GM19043 (cell line): ENCODE data around the gene RBPMS2.
"Not testable (repeated sequence)": the region's sequence is repeated elsewhere in the genome, so short reads cannot be mapped to it uniquely, and the experiment has no call there.

Source experiments
- ATAC-seq: cut with Tn5 transposase; IDR thresholded peaks from one replicate; pipeline ENCODE4 v1.9.1; 2021; ENCODE audit warnings: low read depth; ENCODE audit not compliant: unreplicated experiment

Gene RBPMS2

GRCh38 chr15:64775551-64776401 is at the start of gene RBPMS2:
Gene RBPMS2, minus strand, starts transcription at chr15:64775589. Its CDS starts 270 bp downstream, at chr15:64775319.
- ATAC-seq, result no peak

- ATAC-seq, result no peak
These were observed 49.6 kb upstream of the RBPMS2 start for GRCh38 chr15:64824929-64825430.

- no peak for ATAC-seq
These were observed 41.1 kb upstream of the RBPMS2 start for GRCh38 chr15:64816452-64816851.

- ATAC-seq, result not testable (repeated sequence)
These were observed 39.6 kb upstream of the RBPMS2 start for GRCh38 chr15:64814965-64815364.

- not testable (repeated sequence) for ATAC-seq
These were observed 38.9 kb upstream of the RBPMS2 start for GRCh38 chr15:64814283-64814682.

- peak; percentile 52 for ATAC-seq
These were observed 37.7 kb upstream of the RBPMS2 start for GRCh38 chr15:64813075-64813474.

- ATAC-seq, result no peak
These were observed 35.3 kb upstream of the RBPMS2 start for GRCh38 chr15:64810497-64811326.

- ATAC-seq, result no peak
These were observed 34.5 kb upstream of the RBPMS2 start for GRCh38 chr15:64809649-64810496.

- no peak for ATAC-seq
These were observed 33.5 kb upstream of the RBPMS2 start for GRCh38 chr15:64808785-64809453.

GRCh38 chr15:64807751-64808222 is 32.4 kb upstream of the RBPMS2 start:
- no peak for ATAC-seq

- no peak for ATAC-seq
These were observed 31.8 kb upstream of the RBPMS2 start for GRCh38 chr15:64807051-64807749.

- ATAC-seq, result no peak
These were observed 31.1 kb upstream of the RBPMS2 start for GRCh38 chr15:64806509-64806908.

- no peak for ATAC-seq
These were observed 29.2 kb upstream of the RBPMS2 start for GRCh38 chr15:64804619-64805018.

GRCh38 chr15:64803526-64803925 is 28.1 kb upstream of the RBPMS2 start:
- ATAC-seq, result no peak

GRCh38 chr15:64800476-64800875 is 25.1 kb upstream of the RBPMS2 start:
- no peak for ATAC-seq

- ATAC-seq, result not testable (repeated sequence)
These were observed 23.5 kb upstream of the RBPMS2 start for GRCh38 chr15:64798905-64799304.

GRCh38 chr15:64795921-64796320 is 20.5 kb upstream of the RBPMS2 start:
- not testable (repeated sequence) for ATAC-seq

- not testable (repeated sequence) for ATAC-seq
These were observed 19.9 kb upstream of the RBPMS2 start for GRCh38 chr15:64795299-64795698.

GRCh38 chr15:64792282-64792681 is 16.9 kb upstream of the RBPMS2 start:
- no peak for ATAC-seq
